Breast epithelium (tissue), 4 donors: ENCODE data around the gene TEX51. TPM values are rescaled to one million over a fixed set of nuclear protein-coding genes. Genes with fewer than 3 reads are reported as not detected.
A peak's percentile ranks its signal among the peaks of the same experiment; 100 is the strongest.

Source experiments
- DNase-seq, 2 donors: peaks; one replicate each; pipeline ENCODE4 v3.0.0-alpha.2; 2019; ENCODE audit warnings: low spot score in 2 of 2
- H3K27ac ChIP-seq, 2 donors: fragments of 200-600 bp; sonication (generic) in 1 of 2; one replicate each; pipeline ENCODE4 v1.5.1; 2016 to 2019; ENCODE audit warnings: mild to moderate bottlenecking in 1 of 2
- H3K27me3 ChIP-seq, 2 donors: fragments of 200-600 bp; sonication (generic) in 1 of 2; one replicate each; pipeline versions ENCODE4 v1.5.1 to v1.6.0; 2017 to 2019; ENCODE audit warnings: control low read depth in 1 of 2, mild to moderate bottlenecking in 1 of 2
- H3K36me3 ChIP-seq: fragments of 200-600 bp; one replicate; pipeline ENCODE4 v1.5.1; 2019
- H3K4me1 ChIP-seq, 2 donors: fragments of 200-600 bp; sonication (generic); one replicate each; pipeline ENCODE4 v1.5.1; 2016 to 2019; ENCODE audit warnings: control low read depth in 1 of 2
- H3K4me3 ChIP-seq, 3 donors: fragments of 200-600 bp; sonication (generic); 1 replicate in 2 of 3; 2 replicates in 1 of 3; pipeline ENCODE4 v1.5.1; 2016 to 2019; ENCODE audit warnings: mild to moderate bottlenecking in 3 of 3, moderate library complexity in 2 of 3
- H3K9me3 ChIP-seq, 2 donors: fragments of 200-600 bp; sonication (generic) in 1 of 2; one replicate each; pipeline ENCODE4 v1.5.1; 2016 to 2019; ENCODE audit warnings: control low read depth in 1 of 2
- POLR2A ChIP-seq: fragments of 450-650 bp; IDR thresholded peaks from one replicate; pipeline ENCODE4 v1.6.1; 2016; ENCODE audit warnings: antibody characterized with exemption, mild to moderate bottlenecking, moderate library complexity
- POLR2AphosphoS5 ChIP-seq, 3 donors: sonication (generic); formaldehyde crosslinking; IDR thresholded peaks; one replicate each; pipeline ENCODE4 v1.6.1; 2017; ENCODE audit warnings: antibody characterized with exemption in 3 of 3
- intact Hi-C: fragments of 100-400 bp; cut with DNase I; formaldehyde crosslinking; loops from one replicate; pipeline ENCODE4 v1.15.1; 2023; ENCODE audit warnings: low total_unique reads
- total RNA-seq, 3 donors: library from RNA; depleted of rRNA; stranded (reverse); fragments of >200 nt; gene quantifications; one replicate each; pipeline ENCODE4 v1.1.0, GENCODE V29; 2016
- TF ChIP-seq, protein P1 (sequence below), 3 donors: fragments of 450-650 bp; IDR thresholded peaks; one replicate each; pipeline ENCODE4 v1.5.1; 2016 to 2017; ENCODE audit warnings: antibody characterized with exemption in 3 of 3, mild to moderate bottlenecking in 3 of 3, moderate library complexity in 3 of 3

TEX51 gene
- total RNA-seq, 3 donors from 2014 or later: not detected

DNA sequence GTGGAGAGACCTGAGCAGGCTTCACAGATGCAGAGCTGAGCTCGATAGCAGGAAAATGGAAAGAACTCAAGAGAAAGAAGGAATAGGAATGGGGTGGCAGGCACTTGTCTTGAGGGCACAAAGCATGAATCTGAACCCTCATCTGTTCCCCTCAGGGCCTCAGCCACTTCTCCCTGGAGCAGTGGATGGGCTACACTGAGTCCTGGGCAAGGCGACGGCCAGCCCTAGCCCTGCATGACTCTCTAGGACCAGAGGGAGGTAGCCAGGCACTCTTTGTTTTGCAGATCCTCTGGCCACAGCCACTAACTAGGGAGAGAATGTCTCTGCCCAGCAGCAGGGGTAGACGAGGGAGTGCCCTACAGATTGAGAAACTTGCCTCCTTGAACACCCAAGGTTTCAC is 3.4 kb upstream of the TEX51 start:
- DNase-seq: peak in 1 of 2 donors; percentile 14
- no peaks in the 10 kb centered on the region for H3K27me3 ChIP-seq
- TF ChIP-seq POLR2AphosphoS5 (IDR thresholded peaks at IDR 0.05): no peak
- TF ChIP-seq POLR2A: no peak
- TF ChIP-seq, protein P1, sequence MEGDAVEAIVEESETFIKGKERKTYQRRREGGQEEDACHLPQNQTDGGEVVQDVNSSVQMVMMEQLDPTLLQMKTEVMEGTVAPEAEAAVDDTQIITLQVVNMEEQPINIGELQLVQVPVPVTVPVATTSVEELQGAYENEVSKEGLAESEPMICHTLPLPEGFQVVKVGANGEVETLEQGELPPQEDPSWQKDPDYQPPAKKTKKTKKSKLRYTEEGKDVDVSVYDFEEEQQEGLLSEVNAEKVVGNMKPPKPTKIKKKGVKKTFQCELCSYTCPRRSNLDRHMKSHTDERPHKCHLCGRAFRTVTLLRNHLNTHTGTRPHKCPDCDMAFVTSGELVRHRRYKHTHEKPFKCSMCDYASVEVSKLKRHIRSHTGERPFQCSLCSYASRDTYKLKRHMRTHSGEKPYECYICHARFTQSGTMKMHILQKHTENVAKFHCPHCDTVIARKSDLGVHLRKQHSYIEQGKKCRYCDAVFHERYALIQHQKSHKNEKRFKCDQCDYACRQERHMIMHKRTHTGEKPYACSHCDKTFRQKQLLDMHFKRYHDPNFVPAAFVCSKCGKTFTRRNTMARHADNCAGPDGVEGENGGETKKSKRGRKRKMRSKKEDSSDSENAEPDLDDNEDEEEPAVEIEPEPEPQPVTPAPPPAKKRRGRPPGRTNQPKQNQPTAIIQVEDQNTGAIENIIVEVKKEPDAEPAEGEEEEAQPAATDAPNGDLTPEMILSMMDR (IDR thresholded peaks at IDR 0.05): no peak

DNA sequence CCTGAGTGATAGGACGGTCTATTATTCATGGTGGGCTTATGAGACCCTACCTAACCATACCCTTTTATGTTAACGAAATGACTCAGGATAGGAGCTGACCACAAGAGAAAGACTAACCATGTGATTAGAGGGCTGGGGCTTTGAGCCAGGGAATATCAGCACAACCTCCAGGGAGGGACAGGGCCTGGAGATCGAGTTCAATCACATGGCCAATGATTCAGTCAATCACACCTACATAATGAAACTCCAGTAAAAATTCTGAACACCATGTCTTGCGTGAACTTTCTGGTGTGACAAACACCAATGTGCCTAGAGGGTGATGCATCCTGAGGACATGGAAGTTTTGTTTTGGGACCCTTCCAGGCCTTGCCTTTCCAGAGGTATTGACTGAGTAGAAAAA is 2.2 kb upstream of the TEX51 start:
- H3K4me3 ChIP-seq: no peak overlapping the region
- no peaks in the 10 kb centered on the region for H3K36me3 ChIP-seq
- no peaks in the 10 kb centered on the region for H3K27me3 ChIP-seq
- no peaks in the 10 kb centered on the region for H3K4me1 ChIP-seq
- peak in 1 of 2 donors; percentile 10 for DNase-seq
- no peaks in the 10 kb centered on the region for H3K9me3 ChIP-seq
- intact Hi-C loops: no loop called here
- TF ChIP-seq, protein P1 (IDR thresholded peaks at IDR 0.05): no peak
- TF ChIP-seq POLR2AphosphoS5 (IDR thresholded peaks at IDR 0.05): no peak
- TF ChIP-seq POLR2A: no peak
- H3K27ac ChIP-seq: no peak overlapping the region

More for the DNA sequence above, 3.4 kb upstream of the TEX51 start:
- Histone ChIP-seq H3K36me3 (no peaks in the 10 kb centered on the region), H3K9me3 (no peaks in the 10 kb centered on the region), H3K4me3 (no peak overlapping the region), H3K4me1 (no peaks in the 10 kb centered on the region), H3K27ac (no peak overlapping the region)
- intact Hi-C loops: no loop called here

DNA sequence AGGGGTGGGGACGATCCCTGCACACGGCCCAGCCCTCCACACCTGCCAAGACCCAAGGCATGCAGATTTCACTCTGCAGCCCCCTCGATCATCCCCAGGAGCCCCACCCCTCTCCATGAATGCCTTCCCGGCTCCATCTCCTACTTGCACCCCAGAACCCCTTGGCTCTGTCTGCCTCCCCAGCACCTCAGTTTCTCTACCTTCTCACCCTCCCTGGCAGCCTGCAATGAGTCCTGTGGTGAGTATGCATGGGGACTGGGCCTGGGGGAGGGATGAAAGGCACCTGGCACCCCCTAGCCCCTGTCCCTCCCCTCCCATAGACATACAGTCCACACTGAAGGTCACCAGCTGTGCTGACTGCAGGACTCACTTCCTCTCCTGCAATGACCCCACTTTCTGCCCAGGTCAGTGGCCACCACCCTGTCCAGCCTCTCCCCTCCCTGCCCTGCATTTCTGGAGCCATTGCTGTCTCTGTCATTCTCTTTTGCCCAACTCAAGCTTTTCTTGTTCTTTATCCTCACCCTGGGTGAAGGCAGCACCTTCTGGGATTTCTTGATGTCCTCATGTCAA is 1.0 kb downstream of the TEX51 start:
- TF ChIP-seq, protein P1 (IDR thresholded peaks at IDR 0.05): no peak
- TF ChIP-seq POLR2A (no peak), POLR2AphosphoS5 (IDR thresholded peaks at IDR 0.05) (no peak)
- no peaks in the 10 kb centered on the region for H3K27me3 ChIP-seq

DNA sequence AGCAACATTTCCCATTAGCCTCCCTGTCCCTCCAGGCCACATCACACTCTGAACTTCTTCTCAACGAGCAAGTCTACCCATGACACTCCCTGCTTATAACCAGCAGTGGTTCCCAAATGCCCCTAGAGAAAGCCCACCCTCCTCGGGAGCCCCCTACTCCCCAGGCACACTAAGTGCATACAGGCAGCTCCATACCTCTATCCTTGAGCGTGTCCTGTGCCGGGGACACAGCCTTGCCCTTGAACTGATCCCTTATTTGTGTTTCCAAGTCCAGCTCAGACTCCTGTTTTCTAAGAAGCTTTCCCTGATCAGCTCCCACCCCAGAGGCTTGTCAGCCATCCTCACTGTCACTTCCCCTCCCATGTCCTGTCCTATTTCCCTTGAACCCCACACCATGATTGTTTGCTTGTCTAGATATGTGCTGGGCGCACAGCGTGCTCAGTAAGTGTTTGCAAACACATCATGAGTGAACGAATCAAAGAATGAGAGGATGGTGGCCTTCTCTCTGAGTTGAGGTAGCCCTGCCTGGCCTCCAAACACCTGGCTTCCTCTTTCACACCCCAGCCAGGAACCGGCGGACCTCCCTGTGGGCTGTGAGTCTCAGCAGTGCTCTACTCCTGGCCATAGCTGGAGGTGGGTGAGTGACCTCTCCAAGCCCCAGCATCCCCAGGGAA is 2.1 kb downstream of the TEX51 start:
- peaks cover 0 to 21% of the 10 kb centered on the region in 2 donors for H3K9me3 ChIP-seq
- intact Hi-C loops: no loop called here
- H3K27ac ChIP-seq: no peak overlapping the region
- peak; percentile 4 to 14 for DNase-seq
- TF ChIP-seq, protein P1 (IDR thresholded peaks at IDR 0.05): no peak
- TF ChIP-seq POLR2A (no peak), POLR2AphosphoS5 (IDR thresholded peaks at IDR 0.05) (no peak)
- no peaks in the 10 kb centered on the region for H3K4me1 ChIP-seq
- no peak overlapping the region for H3K4me3 ChIP-seq
- no peaks in the 10 kb centered on the region for H3K36me3 ChIP-seq
- H3K27me3 ChIP-seq: no peaks in the 10 kb centered on the region

More for the DNA sequence above, 1.0 kb downstream of the TEX51 start:
- Histone ChIP-seq H3K4me1 (no peaks in the 10 kb centered on the region), H3K27ac (no peak overlapping the region), H3K36me3 (no peaks in the 10 kb centered on the region), H3K4me3 (no peak overlapping the region), H3K9me3 (peaks cover 0 to 12% of the 10 kb centered on the region in 2 donors)
- DNase-seq: peak; percentile 2 to 31
- intact Hi-C loops: loop anchor here (1.0 kb wide), 1 partner anchor 36 kb away; no protein-coding TSS in a partner anchor

DNA sequence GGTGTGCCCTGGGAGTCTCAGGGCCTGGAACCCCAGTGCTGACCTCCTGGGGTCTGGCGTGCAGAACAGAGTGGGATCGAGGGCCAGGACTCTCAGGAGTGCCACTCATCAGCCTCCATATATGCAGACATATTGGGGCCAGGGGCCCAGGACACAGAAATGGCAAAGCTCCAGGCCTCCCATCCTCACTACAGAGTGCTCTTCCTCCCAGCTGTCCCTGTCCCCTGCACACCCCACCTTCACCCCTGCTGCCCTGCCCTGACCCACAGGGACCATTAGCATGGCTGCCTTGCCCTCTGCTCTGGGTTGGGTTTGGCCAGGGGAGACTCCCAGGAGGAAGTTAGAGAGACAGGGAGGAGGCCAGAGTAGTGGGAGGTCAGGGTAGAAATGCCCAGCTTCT is 2.8 kb downstream of the TEX51 start:
- Histone ChIP-seq H3K9me3 (peaks cover 0 to 21% of the 10 kb centered on the region in 2 donors), H3K27ac (no peak overlapping the region), H3K4me1 (no peaks in the 10 kb centered on the region), H3K27me3 (no peaks in the 10 kb centered on the region), H3K4me3 (no peak overlapping the region), H3K36me3 (no peaks in the 10 kb centered on the region)
- intact Hi-C loops: no loop called here
- peak in 1 of 2 donors; percentile 6 for DNase-seq
- TF ChIP-seq POLR2AphosphoS5 (IDR thresholded peaks at IDR 0.05) (no peak), POLR2A (no peak)
- TF ChIP-seq, protein P1 (IDR thresholded peaks at IDR 0.05): no peak
